ENCODE results near the gene POLD2.

Gene POLD2

DNA sequence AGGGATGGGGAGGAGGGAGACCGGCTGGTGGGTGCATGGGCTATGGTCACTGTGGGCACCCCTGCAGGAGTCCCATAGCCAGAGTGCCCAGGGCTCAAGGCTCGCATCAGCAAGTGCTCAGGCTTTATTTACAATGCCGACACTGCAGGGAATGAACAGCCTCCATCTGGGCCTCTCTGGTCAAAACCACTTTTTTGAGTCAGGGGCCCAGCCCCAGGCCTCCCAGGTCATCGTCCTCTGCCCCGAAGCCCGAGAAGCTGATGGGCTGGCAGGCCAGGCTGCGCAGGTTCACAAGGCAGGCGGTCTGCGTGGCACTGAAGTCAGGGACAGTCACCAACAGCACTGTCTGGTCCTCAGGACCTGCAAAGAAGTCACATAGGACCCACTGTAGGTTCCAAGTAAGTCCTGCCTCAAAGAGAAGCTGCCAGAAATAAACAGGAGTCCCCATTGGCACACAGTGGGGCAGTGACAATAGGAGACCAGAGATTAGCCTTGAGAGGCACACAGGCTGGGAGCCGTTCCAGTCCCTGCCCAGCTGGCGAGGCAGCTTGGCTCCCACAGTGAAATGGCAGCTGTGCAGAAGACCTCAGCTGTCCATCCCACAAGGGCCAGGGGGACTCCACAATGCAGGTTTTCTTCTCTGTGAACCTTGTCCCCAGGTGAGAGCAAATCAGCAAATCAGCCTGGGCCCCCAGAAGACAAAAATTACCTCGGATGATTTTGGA is 8.6 kb downstream of the POLD2 start:
- TF ChIP-seq CTCF (IDR thresholded peaks at IDR 0.05; ENCODE audit: low read depth, low read length): no peak
- DNase-seq (ENCODE audit: extremely low read depth, low read depth): no peak

DNA sequence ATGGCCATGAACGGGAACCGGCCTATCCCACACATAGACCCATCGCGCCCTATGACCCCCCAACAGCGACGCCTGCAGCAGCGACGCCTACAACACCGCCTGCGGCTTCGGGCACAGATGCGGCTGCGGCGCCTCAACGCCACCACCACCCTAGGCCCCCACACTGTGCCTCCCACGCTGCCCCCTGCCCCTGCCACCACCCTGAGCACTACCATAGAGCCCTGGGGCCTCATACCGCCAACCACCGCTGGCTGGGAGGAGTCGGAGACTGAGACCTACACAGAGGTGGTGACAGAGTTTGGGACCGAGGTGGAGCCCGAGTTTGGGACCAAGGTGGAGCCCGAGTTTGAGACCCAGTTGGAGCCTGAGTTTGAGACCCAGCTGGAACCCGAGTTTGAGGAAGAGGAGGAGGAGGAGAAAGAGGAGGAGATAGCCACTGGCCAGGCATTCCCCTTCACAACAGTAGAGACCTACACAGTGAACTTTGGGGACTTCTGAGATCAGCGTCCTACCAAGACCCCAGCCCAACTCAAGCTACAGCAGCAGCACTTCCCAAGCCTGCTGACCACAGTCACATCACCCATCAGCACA is 9.5 kb downstream of the POLD2 start:
- TF ChIP-seq CTCF (IDR thresholded peaks at IDR 0.05; ENCODE audit: low read depth, low read length): no peak
- no peak for DNase-seq (ENCODE audit: extremely low read depth, low read depth)

DNA sequence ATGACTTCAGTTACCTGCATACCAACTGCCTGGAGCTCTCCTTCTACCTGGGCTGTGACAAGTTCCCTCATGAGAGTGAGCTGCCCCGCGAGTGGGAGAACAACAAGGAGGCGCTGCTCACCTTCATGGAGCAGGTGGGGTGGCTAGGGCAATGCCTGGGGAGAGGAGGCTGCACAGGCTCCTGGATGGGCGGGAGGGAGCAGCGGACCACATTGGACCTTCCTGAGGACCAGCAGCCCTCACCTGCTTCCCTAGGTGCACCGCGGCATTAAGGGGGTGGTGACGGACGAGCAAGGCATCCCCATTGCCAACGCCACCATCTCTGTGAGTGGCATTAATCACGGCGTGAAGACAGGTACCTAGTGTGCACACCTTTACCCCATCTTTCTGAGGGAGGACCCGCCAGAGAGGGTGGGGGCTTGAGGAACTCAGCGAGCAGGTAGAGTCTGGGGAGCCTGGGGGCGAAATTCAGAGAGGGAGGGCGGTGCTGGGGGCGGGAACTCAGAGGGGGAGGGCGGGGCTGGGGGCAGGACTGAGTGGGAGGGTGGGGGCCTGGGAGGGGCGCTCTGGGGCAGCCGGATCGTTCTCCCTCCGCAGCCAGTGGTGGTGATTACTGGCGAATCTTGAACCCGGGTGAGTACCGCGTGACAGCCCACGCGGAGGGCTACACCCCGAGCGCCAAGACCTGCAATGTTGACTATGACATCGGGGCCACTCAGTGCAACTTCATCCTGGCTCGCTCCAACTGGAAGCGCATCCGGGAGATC is 10.2 kb downstream of the POLD2 start:
- TF ChIP-seq CTCF (IDR thresholded peaks at IDR 0.05; ENCODE audit: low read depth, low read length): no peak
- no peak for DNase-seq (ENCODE audit: extremely low read depth, low read depth)

- TF ChIP-seq CTCF (IDR thresholded peaks at IDR 0.05; ENCODE audit: low read depth, low read length): no peak
- no peak for DNase-seq (ENCODE audit: extremely low read depth, low read depth)
These were observed 10.9 kb downstream of the POLD2 start for GRCh38 chr7:44112231-44112996.

DNA sequence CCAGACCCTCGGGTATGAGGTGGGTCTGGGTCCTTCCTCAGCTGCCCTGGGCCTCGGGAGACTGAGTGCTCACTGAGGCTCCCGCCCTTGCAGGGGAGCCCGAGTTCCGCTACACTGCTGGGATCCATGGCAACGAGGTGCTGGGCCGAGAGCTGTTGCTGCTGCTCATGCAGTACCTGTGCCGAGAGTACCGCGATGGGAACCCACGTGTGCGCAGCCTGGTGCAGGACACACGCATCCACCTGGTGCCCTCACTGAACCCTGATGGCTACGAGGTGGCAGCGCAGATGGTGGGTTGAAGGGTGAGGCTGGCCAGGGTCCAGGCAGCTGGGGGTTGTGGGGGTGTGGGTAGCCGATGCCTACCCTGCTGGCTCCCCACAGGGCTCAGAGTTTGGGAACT is 11.6 kb downstream of the POLD2 start:
- no peak for TF ChIP-seq CTCF (IDR thresholded peaks at IDR 0.05; ENCODE audit: low read depth, low read length)
- DNase-seq (ENCODE audit: extremely low read depth, low read depth): no peak

DNA sequence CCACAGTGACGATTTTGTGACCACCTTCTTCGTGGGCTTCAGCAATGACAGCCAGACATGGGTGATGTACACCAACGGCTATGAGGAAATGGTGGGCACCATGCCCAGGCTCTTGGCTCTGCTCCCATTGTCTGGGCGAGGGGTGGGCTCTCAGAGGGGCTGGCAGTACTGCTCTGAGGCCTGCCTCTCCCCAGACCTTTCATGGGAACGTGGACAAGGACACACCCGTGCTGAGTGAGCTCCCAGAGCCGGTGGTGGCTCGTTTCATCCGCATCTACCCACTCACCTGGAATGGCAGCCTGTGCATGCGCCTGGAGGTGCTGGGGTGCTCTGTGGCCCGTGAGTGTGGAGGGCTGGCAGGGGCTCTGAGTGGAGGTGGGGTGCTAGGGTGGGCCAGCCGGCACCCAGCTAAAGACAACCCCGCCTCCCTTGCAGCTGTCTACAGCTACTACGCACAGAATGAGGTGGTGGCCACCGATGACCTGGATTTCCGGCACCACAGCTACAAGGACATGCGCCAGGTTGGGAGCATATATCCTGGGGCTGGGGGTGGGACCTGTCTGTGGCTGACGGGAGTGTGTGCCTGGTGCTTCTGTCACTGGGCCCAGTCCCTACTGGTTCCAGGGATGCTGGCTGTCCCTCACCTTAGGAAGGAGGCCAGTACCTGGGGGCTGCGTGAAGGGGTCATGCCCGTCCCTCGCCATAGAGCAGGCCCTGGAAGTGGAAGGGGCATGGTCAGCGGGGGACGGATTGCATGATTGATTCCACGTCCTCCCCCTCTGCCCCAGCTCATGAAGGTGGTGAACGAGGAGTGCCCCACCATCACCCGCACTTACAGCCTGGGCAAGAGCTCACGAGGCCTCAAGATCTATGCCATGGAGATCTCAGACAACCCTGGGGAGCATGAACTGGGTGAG is 12.4 kb downstream of the POLD2 start:
- TF ChIP-seq CTCF (IDR thresholded peaks at IDR 0.05; ENCODE audit: low read depth, low read length): no peak
- no peak for DNase-seq (ENCODE audit: extremely low read depth, low read depth)

Data from AG09319 (cell line).